HCT116 (cell line): ENCODE measurements around the gene SPRED2. TPM values are rescaled to one million over a fixed set of nuclear protein-coding genes. Genes with fewer than 3 reads are reported as not detected.
A peak's percentile ranks its signal among the peaks of the same experiment; 100 is the strongest.

Experiments used
- ATAC-seq: fragments of 200-7000 bp; cut with Tn5 transposase; 2 replicates; pipeline ENCODE4 v1.9.1; 2020; ENCODE audit warnings: mild to moderate bottlenecking, moderate library complexity
- BruUV-seq: library from RNA; stranded (reverse); fragments of 400-500 nt; replicated peaks from 2 replicates; lab custom pipeline; 2021; lab: Mats Ljungman, UMichigan
- CTCF ChIA-PET: fragments of 300-600 bp; sonication (Branson Sonifier 250); formaldehyde crosslinking; loops from one replicate; lab custom pipeline; 2021; ENCODE audit warnings: antibody characterized with exemption; lab: Charles Lee
- POLR2A ChIA-PET: fragments of 300-600, 350-600 bp; sonication (Branson Sonifier 250); formaldehyde crosslinking; loops from one replicate; lab custom pipeline; 2021; ENCODE audit warnings: antibody characterized with exemption; lab: Charles Lee
- RAD21 ChIA-PET, 2 experiments: fragments of 300-600 bp; sonication (Branson Sonifier 250); formaldehyde crosslinking; loops; one replicate each; lab custom pipeline; 2023; ENCODE audit warnings: low total read pairs in 2 of 2; ENCODE audit not compliant: uncharacterized antibody in 2 of 2, unreplicated experiment in 2 of 2, low non-redundant PET in 1 of 2; lab: Charles Lee
- DNase-seq: peaks from one replicate; pipeline ENCODE4 v3.0.0-alpha.2; 2010; ENCODE audit warnings: low read depth, low spot score
- H2AFZ ChIP-seq: fragments of 200-600 bp; shearing (Covaris generic), sonication (generic); 2 replicates; pipeline ENCODE4 v1.6.1; 2017; ENCODE audit warnings: low read depth, mixed run types, mixed read lengths, antibody characterized with exemption, low read length; ENCODE audit not compliant: poor library complexity, severe bottlenecking
- H3K27ac ChIP-seq: 2 replicates; pipeline ENCODE4 v1.5.1; 2012; ENCODE audit warnings: low read depth, low read length
- H3K27me3 ChIP-seq: fragments of 200-600 bp; sonication (generic); 2 replicates; pipeline ENCODE4 v1.6.1; 2016; ENCODE audit warnings: mixed run types, low read length, mixed read lengths; ENCODE audit not compliant: insufficient read depth
- H3K36me3 ChIP-seq, 2 experiments: fragments of 200-500 bp in 1 of 2; fragments of 200-600 bp in 1 of 2; sonication (Bioruptor generic) in 1 of 2; sonication (generic) in 1 of 2; 2 replicates each; pipeline versions ENCODE4 v1.5.1 to v1.6.1; 2014 to 2016; ENCODE audit warnings: low read length in 2 of 2, inconsistent platforms in 1 of 2, mixed read lengths in 1 of 2, mixed run types in 1 of 2; ENCODE audit not compliant: insufficient read depth in 2 of 2, control insufficient read depth in 1 of 2
- H3K4me1 ChIP-seq, 2 experiments: fragments of 200-600 bp in 1 of 2; sonication (generic) in 1 of 2; 2 replicates each; pipeline versions ENCODE4 v1.5.1 to v1.6.1; 2012 to 2017; ENCODE audit warnings: low read length in 2 of 2, inconsistent platforms in 1 of 2, mild to moderate bottlenecking in 1 of 2, mixed read lengths in 1 of 2, mixed run types in 1 of 2, moderate library complexity in 1 of 2; ENCODE audit not compliant: insufficient read depth in 2 of 2, control insufficient read depth in 1 of 2
- H3K4me2 ChIP-seq: fragments of 200-600 bp; sonication (generic); 2 replicates; pipeline ENCODE4 v1.6.1; 2017; ENCODE audit warnings: mixed run types, low read length, mixed read lengths
- H3K4me3 ChIP-seq, 2 experiments: fragments of 200-600 bp in 1 of 2; sonication (generic) in 1 of 2; replicated peaks in 1 of 2; 2 replicates each; pipeline ENCODE4 v1.5.1; 2011 to 2016; ENCODE audit warnings: low read length in 2 of 2, control low read depth in 1 of 2, low read depth in 1 of 2, mild to moderate bottlenecking in 1 of 2, mixed read lengths in 1 of 2, mixed run types in 1 of 2
- H3K79me2 ChIP-seq: fragments of 200-600 bp; sonication (generic); 2 replicates; pipeline ENCODE4 v1.6.1; 2017; ENCODE audit warnings: mild to moderate bottlenecking, mixed run types, low read length, moderate library complexity, mixed read lengths; ENCODE audit not compliant: insufficient read depth
- H3K9ac ChIP-seq: fragments of 200-600 bp; sonication (generic); 2 replicates; pipeline ENCODE4 v1.6.1; 2016; ENCODE audit warnings: low read length, mixed read lengths
- H3K9me2 ChIP-seq: fragments of 200-600 bp; sonication (generic), shearing (Covaris generic); 2 replicates; pipeline ENCODE4 v1.6.1; 2017; ENCODE audit warnings: mixed run types, mild to moderate bottlenecking, moderate library complexity; ENCODE audit not compliant: insufficient read depth
- H3K9me3 ChIP-seq, 2 experiments: fragments of 200-500 bp in 1 of 2; fragments of 200-600 bp in 1 of 2; sonication (Bioruptor generic) in 1 of 2; sonication (generic) in 1 of 2; 2 replicates each; pipeline ENCODE4 v1.6.1; 2014 to 2017; ENCODE audit warnings: low read length in 2 of 2, mixed read lengths in 2 of 2, inconsistent platforms in 1 of 2, low read depth in 1 of 2, mild to moderate bottlenecking in 1 of 2, mixed run types in 1 of 2, moderate library complexity in 1 of 2; ENCODE audit not compliant: control insufficient read depth in 1 of 2, insufficient read depth in 1 of 2
- H4K20me1 ChIP-seq: fragments of 200-600 bp; sonication (generic), shearing (Covaris generic); 2 replicates; pipeline ENCODE4 v1.6.1; 2017; ENCODE audit warnings: mixed run types, mild to moderate bottlenecking, moderate library complexity; ENCODE audit not compliant: insufficient read depth
- CBX3 ChIP-seq: IDR thresholded peaks from 2 replicates; pipeline ENCODE4 v1.6.1; 2012; ENCODE audit warnings: low read depth
- FOSL1 ChIP-seq: IDR thresholded peaks from 2 replicates; pipeline ENCODE4 v1.6.1; 2012; ENCODE audit warnings: low read depth
- JUND ChIP-seq: IDR thresholded peaks from 2 replicates; pipeline ENCODE4 v1.6.1; 2012
- RAD21 ChIP-seq: IDR thresholded peaks from 2 replicates; pipeline ENCODE4 v1.6.1; 2012; ENCODE audit warnings: low read depth, mild to moderate bottlenecking
- SP1 ChIP-seq: IDR thresholded peaks from 2 replicates; pipeline ENCODE4 v1.6.1; 2012; ENCODE audit warnings: low read depth
- SRF ChIP-seq: IDR thresholded peaks from 2 replicates; pipeline ENCODE4 v1.6.1; 2012; ENCODE audit warnings: low read depth
- TCF7L2 ChIP-seq: IDR thresholded peaks from 2 replicates; pipeline ENCODE4 v1.7.0; 2011; ENCODE audit warnings: borderline replicate concordance, inconsistent platforms; ENCODE audit not compliant: insufficient read depth, insufficient read length; ENCODE audit errors: extremely low read depth
- ZNF274 ChIP-seq: fragments of 200-500 bp; sonication (Bioruptor generic); IDR thresholded peaks from 2 replicates; pipeline ENCODE4 v1.6.1; 2014; ENCODE audit warnings: mild to moderate bottlenecking, low read depth, low read length, inconsistent platforms
- intact Hi-C: fragments of 100-400 bp; cut with micrococcal nuclease; formaldehyde crosslinking; loops from 2 replicates; pipeline ENCODE4 v1.10.0; 2022
- total RNA-seq: library from RNA; stranded (reverse); gene quantifications from one replicate; pipeline ENCODE4 v1.2.1, GENCODE V29; 2021; ENCODE audit not compliant: unreplicated experiment
- TF ChIP-seq, protein P1 (sequence below): IDR thresholded peaks from 2 replicates; pipeline ENCODE4 v1.6.1; 2012

The SPRED2 gene
- total RNA-seq, 1 experiment from 2014 or later, result 62.6 TPM

DNA sequence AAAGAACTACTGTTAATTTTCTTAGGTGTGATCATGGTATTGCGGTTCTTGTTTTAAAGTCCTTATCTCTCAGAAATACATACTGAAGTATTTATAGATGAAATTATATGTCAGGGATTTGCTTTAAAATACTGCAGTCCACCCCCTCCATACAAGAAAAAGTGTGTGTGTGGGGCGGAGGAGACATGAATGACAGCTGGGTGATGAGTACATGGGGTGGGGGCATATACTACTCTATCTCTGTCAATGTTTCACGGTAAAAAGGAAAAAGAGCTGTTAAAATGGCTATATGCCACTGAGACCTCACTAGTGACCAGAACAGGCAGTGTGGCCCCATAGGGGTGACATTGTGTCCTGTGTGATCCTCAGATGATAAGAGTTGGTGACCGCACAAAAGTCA lies 54.1 kb downstream of the SPRED2 start:
- H3K4me1 ChIP-seq, result peaks cover 59 to 64% of the 10 kb centered on the region in 2 experiments
- ChIA-PET CTCF (interaction anchor here (1.2 kb wide), 1 partner anchor 113 kb away, joined by 3 read pairs; no protein-coding TSS in a partner anchor), RAD21 (no interaction called here), POLR2A (no interaction called here)
- ATAC-seq, result no peak
- DNase-seq, result no peak
- H3K9me3 ChIP-seq, result no peaks in the 10 kb centered on the region
- intact Hi-C loops, result no loop called here
- peak overlapping the region; percentile 73 for H3K4me2 ChIP-seq
- H3K9me2 ChIP-seq, result no peaks in the 10 kb centered on the region
- no TSS peak for BruUV-seq
- H3K9ac ChIP-seq, result no peak overlapping the region
- no peak overlapping the region for H2AFZ ChIP-seq
- no peaks in the 10 kb centered on the region for H3K27me3 ChIP-seq
- H3K79me2 ChIP-seq, result peaks cover 91% of the 10 kb centered on the region
- H4K20me1 ChIP-seq, result peaks cover 2% of the 10 kb centered on the region; the same call in 1 of the 2 replicates
- no peak overlapping the region for H3K4me3 ChIP-seq
- no peak overlapping the region for H3K27ac ChIP-seq
- H3K36me3 ChIP-seq, result no peaks in the 10 kb centered on the region
- TF ChIP-seq, protein P1, sequence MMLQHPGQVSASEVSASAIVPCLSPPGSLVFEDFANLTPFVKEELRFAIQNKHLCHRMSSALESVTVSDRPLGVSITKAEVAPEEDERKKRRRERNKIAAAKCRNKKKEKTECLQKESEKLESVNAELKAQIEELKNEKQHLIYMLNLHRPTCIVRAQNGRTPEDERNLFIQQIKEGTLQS, result no peak
- TF ChIP-seq RAD21, result no peak

DNA sequence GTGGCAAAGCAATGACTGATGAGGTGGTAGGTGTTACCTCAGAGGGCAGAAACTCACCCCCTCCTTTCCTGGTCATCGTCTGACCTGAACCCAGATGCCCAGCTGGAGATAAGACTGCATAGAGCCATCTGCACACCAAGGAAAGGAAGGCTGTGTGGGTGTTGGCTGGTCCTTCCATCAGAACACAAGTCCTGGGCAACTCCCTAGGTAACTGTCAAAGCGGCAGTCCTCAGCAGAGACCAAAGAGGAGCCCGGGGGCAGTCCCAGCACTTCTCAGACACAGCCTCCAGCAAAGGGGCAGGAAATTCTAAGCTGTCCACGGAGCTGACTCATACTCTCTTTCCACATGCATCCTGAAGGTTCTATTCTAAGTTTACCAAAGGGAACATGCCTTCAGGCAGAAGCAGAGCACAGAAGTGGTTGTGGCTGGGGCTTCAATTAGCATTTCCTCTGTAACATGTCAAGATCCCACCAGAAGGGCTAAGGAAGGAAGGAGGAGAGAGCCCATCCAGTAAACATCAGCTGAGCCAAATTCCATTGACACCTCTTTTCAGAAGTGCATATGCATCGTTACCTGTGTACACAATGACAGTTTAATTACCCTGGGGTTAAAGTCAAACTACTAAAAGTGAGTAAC lies 54.7 kb downstream of the SPRED2 start:
- Histone ChIP-seq H3K4me2 (peak overlapping the region; percentile 73), H4K20me1 (peaks cover 6% of the 10 kb centered on the region; the same call in 1 of the 2 replicates), H3K9ac (no peak overlapping the region), H3K4me3 (0 out of 4 replicates have a peak overlapping the region, but pooled peaks of 1 of the 2 experiments have one; percentile 0), H3K79me2 (peaks cover 97% of the 10 kb centered on the region), H3K36me3 (no peaks in the 10 kb centered on the region), H3K4me1 (peaks cover 56 to 59% of the 10 kb centered on the region in 2 experiments), H3K9me2 (no peaks in the 10 kb centered on the region), H3K27ac (0 out of 2 replicates have a peak overlapping the region, but pooled peaks have one; percentile 2), H3K9me3 (no peaks in the 10 kb centered on the region), H3K27me3 (no peaks in the 10 kb centered on the region), H2AFZ (no peak overlapping the region)
- intact Hi-C loops, result no loop called here
- ChIA-PET RAD21 (no interaction called here), CTCF (interaction anchor here (1.2 kb wide), 1 partner anchor 112 kb away, joined by 3 read pairs; no protein-coding TSS in a partner anchor), POLR2A (no interaction called here)
- no peak for DNase-seq
- no TSS peak for BruUV-seq
- peak; percentile 78 for ATAC-seq
- TF ChIP-seq FOSL1 (peak; percentile 62), TCF7L2 (peak; percentile 14), SP1 (peak; percentile 53; the same call in 1 of the 2 replicates), ZNF274 (no peak), JUND (peak; percentile 63; the same call in 1 of the 2 replicates), CBX3 (0 out of 2 replicates have a peak, but pooled peaks have one; percentile 35), SRF (no peak)
